ENCODE results near the gene ADGRA1. TPM values are rescaled to one million over a fixed set of nuclear protein-coding genes. Genes with fewer than 3 reads are reported as not detected.

ADGRA1 gene
- polyA plus RNA-seq, 3 donors, result not detected

DNA sequence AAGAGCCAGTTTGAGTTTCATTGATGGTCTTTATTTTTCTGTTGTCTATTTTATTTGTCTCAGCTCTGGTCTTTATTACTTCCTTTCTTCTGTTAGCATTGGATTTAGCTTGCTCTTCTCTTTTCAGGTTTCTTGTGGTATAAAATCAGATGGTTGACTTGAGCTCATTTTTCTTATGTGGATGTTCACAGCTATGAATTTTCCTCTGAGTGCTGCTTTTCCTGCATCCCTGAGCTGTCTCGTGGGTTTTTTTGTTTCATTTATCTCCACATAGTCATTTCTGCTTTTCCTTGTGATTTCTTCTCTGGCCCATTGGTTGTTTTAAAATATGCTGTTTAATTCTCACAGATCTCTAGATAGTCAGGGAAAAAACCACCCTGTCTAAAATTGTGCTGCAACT is 19.7 kb downstream of the ADGRA1 start:
- no peak for DNase-seq
- H3K4me2 ChIP-seq (replicated peaks; ENCODE audit: extremely low read depth, low read length, poor library complexity, severe bottlenecking), result no peak overlapping the region
- no peak overlapping the region for H3K9ac ChIP-seq (ENCODE audit: insufficient read depth, low read length, poor library complexity, severe bottlenecking)
- no peaks in the 10 kb centered on the region for H4K20me1 ChIP-seq (ENCODE audit: insufficient read depth, low read length)
- no peaks in the 10 kb centered on the region for H3K79me2 ChIP-seq (ENCODE audit: insufficient read depth, low read length)
- no CpG with 5 or more reads among the region's 1 CpG for WGBS (ENCODE audit: insufficient coverage)
- H3K4me3 Mint-ChIP-seq, result no peak overlapping the region
- no peak overlapping the region for H3K27ac ChIP-seq (ENCODE audit: low read depth in 1 of 2, low read length in 2 of 2)
- H3K36me3 Mint-ChIP-seq, result no peaks in the 10 kb centered on the region
- H2AFZ ChIP-seq (ENCODE audit: insufficient read depth, low read depth, low read length, poor library complexity, severe bottlenecking), result no peak overlapping the region
- no peaks in the 10 kb centered on the region for H3K36me3 ChIP-seq (replicated peaks in 1 of 2; ENCODE audit: control insufficient read depth in 1 of 2, insufficient read depth in 2 of 2, low read length in 2 of 2)
- H3K9me3 ChIP-seq (replicated peaks in 1 of 2; ENCODE audit: control insufficient read depth in 1 of 2, insufficient read depth in 1 of 2, low read length in 2 of 2), result peaks cover 29 to 47% of the 10 kb centered on the region in 2 donors
- H3K27me3 ChIP-seq (ENCODE audit: control insufficient read depth in 2 of 2, insufficient read depth in 2 of 2, low read length in 2 of 2), result no peaks in the 10 kb centered on the region
- no peak overlapping the region for H3K4me3 ChIP-seq (replicated peaks in 1 of 3; ENCODE audit: low read depth in 2 of 3, low read length in 3 of 3)
- intact Hi-C loops (cut with micrococcal nuclease), result no loop called here
- no peaks in the 10 kb centered on the region for H3K4me1 Mint-ChIP-seq
- TF ChIP-seq, protein P1, sequence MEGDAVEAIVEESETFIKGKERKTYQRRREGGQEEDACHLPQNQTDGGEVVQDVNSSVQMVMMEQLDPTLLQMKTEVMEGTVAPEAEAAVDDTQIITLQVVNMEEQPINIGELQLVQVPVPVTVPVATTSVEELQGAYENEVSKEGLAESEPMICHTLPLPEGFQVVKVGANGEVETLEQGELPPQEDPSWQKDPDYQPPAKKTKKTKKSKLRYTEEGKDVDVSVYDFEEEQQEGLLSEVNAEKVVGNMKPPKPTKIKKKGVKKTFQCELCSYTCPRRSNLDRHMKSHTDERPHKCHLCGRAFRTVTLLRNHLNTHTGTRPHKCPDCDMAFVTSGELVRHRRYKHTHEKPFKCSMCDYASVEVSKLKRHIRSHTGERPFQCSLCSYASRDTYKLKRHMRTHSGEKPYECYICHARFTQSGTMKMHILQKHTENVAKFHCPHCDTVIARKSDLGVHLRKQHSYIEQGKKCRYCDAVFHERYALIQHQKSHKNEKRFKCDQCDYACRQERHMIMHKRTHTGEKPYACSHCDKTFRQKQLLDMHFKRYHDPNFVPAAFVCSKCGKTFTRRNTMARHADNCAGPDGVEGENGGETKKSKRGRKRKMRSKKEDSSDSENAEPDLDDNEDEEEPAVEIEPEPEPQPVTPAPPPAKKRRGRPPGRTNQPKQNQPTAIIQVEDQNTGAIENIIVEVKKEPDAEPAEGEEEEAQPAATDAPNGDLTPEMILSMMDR (IDR thresholded peaks at IDR 0.05), result no peak
- no peak overlapping the region for H3K27ac Mint-ChIP-seq
- H3K27me3 Mint-ChIP-seq (ENCODE audit: low read depth in 3 of 3), result peaks cover 10 to 21% (median 10%) of the 10 kb centered on the region in 3 donors
- peaks cover 26 to 47% (median 35%) of the 10 kb centered on the region in 7 donors for H3K9me3 Mint-ChIP-seq
- H3K4me1 ChIP-seq (ENCODE audit: control insufficient read depth in 1 of 2, insufficient read depth in 2 of 2, low read length in 2 of 2), result no peaks in the 10 kb centered on the region

DNA sequence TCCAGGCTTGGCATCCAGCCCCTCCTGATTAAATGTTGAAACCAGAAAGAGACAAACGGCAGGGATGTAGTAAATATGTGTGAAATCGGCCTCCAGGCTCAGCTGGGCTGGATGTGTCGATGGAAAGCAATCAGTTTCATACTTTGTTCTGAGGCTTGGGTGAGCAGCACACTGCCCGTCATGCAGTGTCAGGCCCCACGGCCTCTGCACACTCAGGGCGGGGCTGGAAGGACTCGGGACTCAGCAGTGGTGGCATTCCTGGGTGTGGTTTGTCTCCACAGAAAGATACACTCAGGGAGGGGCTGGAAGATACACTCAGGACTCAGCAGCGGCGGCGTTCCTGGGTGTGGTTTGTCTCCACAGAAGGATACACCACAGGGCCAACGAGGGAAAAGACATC is 22.0 kb downstream of the ADGRA1 start:
- Histone ChIP-seq H3K79me2 (ENCODE audit: insufficient read depth, low read length) (no peaks in the 10 kb centered on the region), H3K27me3 (ENCODE audit: control insufficient read depth in 2 of 2, insufficient read depth in 2 of 2, low read length in 2 of 2) (no peaks in the 10 kb centered on the region), H3K36me3 (replicated peaks in 1 of 2; ENCODE audit: control insufficient read depth in 1 of 2, insufficient read depth in 2 of 2, low read length in 2 of 2) (no peaks in the 10 kb centered on the region), H3K4me1 (ENCODE audit: control insufficient read depth in 1 of 2, insufficient read depth in 2 of 2, low read length in 2 of 2) (no peaks in the 10 kb centered on the region), H4K20me1 (ENCODE audit: insufficient read depth, low read length) (no peaks in the 10 kb centered on the region), H2AFZ (ENCODE audit: insufficient read depth, low read depth, low read length, poor library complexity, severe bottlenecking) (no peak overlapping the region), H3K4me2 (replicated peaks; ENCODE audit: extremely low read depth, low read length, poor library complexity, severe bottlenecking) (no peak overlapping the region), H3K4me3 (replicated peaks in 1 of 3; ENCODE audit: low read depth in 2 of 3, low read length in 3 of 3) (no peak overlapping the region), H3K9ac (ENCODE audit: insufficient read depth, low read length, poor library complexity, severe bottlenecking) (no peak overlapping the region), H3K27ac (ENCODE audit: low read depth in 1 of 2, low read length in 2 of 2) (no peak overlapping the region), H3K9me3 (replicated peaks in 1 of 2; ENCODE audit: control insufficient read depth in 1 of 2, insufficient read depth in 1 of 2, low read length in 2 of 2) (peaks cover 29 to 56% of the 10 kb centered on the region in 2 donors)
- TF ChIP-seq, protein P1 (IDR thresholded peaks at IDR 0.05), result no peak
- WGBS (ENCODE audit: insufficient coverage), result 73% methylated on average over 9 of the region's 11 CpGs
- H3K4me3 Mint-ChIP-seq, result no peak overlapping the region
- H3K4me1 Mint-ChIP-seq, result no peaks in the 10 kb centered on the region
- no peak overlapping the region for H3K27ac Mint-ChIP-seq
- H3K36me3 Mint-ChIP-seq, result no peaks in the 10 kb centered on the region
- H3K27me3 Mint-ChIP-seq (ENCODE audit: low read depth in 3 of 3), result peaks cover 9 to 14% (median 11%) of the 10 kb centered on the region in 3 donors
- intact Hi-C loops (cut with micrococcal nuclease), result no loop called here
- H3K9me3 Mint-ChIP-seq, result peaks cover 32 to 60% (median 43%) of the 10 kb centered on the region in 7 donors
- DNase-seq, result no peak

All from CD14-positive monocyte (primary cell).